ENCODE results near the gene LMNTD2.

LMNTD2 gene

DNA sequence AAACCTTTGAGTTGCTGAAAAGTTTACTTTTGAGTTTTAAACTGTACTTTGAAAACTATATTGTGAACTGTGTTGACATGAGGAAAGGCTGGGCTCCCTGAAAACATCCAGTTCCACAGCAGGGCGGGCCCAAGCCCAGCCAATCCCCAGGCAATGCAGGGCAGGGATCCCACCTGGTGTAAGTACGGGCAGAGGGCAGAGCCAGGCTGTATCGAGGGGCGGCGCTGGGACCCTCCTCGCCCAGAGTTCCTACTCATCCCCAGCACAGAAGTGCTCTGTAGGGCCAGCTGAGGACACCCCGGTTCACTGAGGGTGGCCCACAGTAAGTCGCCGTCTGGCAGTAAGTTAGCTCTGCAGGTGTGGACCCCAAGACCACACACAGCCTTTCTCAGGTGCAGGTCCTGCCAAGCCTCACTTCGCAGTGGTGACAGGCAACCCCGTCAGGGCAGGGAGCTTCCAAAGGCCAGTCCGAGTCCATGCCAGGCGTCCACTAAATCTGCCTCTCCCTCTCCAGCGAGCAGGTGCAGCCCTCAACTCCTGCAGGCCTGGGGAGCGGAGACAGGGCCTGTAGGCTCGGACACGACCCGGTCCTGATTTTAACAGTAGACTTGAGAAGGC lies 6.6 kb upstream of the LMNTD2 start:
- DNase-seq: no peak

DNA sequence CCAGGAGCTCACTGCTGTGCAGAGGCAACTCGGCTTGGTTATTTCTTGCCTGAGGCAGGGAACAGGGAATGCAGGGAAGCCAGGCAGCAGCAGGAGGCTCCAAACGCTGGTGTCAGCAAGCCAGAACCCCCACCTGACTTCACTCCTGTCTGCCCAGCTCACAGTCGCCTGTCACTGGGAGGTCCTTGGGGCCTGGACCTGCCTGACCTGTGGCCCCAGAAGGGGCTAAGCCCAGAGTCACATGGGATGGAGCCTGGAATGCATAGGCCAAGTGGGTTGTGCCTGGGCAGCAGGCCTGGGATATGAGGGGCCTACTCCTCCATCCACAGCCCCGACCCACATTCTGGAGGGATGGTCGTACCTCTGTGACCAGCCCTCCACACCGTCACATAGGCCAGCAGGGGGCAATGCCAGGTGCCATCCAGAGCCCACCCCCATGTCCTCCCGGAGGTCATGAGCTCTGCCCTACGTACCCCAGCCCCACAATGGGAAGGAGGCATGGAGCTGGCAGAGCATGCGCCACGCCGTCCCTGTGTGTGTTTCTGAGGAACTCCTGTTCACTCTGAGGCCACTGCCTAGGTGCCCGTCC lies 5.5 kb upstream of the LMNTD2 start:
- no peak for DNase-seq

- no peak for DNase-seq
These were observed 3.5 kb upstream of the LMNTD2 start for GRCh38 chr11:563812-564578.

DNA sequence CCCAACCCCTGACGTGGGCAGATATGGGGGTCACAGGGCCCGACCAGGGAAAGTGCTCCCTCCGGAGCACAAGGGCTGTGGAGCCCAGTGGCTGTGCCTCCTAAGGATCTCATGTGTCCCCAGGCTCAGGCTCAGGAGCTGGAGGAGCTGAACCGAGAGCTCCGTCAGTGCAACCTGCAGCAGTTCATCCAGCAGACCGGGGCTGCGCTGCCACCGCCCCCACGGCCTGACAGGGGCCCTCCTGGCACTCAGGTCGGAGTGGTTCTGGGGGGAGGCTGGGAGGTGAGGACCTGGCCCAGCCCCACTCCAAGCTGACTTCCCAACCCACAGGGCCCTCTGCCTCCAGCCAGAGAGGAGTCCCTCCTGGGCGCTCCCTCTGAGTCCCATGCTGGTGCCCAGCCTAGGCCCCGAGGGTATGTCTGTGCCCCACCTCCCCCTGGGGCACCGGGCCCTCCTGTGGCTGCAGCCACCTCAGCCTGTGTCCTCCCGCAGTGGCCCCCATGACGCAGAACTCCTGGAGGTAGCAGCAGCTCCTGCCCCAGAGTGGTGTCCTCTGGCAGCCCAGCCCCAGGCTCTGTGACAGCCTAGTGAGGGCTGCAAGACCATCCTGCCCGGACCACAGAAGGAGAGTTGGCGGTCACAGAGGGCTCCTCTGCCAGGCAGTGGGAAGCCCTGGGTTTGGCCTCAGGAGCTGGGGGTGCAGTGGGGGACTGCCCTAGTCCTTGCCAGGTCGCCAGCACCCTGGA lies 2.7 kb upstream of the LMNTD2 start:
- no peak for DNase-seq

GRCh38 chr11:562046-562645 lies 1.6 kb upstream of the LMNTD2 start:
- DNase-seq: no peak

GRCh38 chr11:561148-562003 lies 838 bp upstream of the LMNTD2 start:
- DNase-seq: no peak

- no peak for DNase-seq
These were observed 730 bp downstream of the LMNTD2 start for GRCh38 chr11:559712-560304.

GRCh38 chr11:559020-559620 lies 1.4 kb downstream of the LMNTD2 start:
- no peak for DNase-seq

- no peak for DNase-seq
These were observed 2.0 kb downstream of the LMNTD2 start for GRCh38 chr11:558503-558902.

DNA sequence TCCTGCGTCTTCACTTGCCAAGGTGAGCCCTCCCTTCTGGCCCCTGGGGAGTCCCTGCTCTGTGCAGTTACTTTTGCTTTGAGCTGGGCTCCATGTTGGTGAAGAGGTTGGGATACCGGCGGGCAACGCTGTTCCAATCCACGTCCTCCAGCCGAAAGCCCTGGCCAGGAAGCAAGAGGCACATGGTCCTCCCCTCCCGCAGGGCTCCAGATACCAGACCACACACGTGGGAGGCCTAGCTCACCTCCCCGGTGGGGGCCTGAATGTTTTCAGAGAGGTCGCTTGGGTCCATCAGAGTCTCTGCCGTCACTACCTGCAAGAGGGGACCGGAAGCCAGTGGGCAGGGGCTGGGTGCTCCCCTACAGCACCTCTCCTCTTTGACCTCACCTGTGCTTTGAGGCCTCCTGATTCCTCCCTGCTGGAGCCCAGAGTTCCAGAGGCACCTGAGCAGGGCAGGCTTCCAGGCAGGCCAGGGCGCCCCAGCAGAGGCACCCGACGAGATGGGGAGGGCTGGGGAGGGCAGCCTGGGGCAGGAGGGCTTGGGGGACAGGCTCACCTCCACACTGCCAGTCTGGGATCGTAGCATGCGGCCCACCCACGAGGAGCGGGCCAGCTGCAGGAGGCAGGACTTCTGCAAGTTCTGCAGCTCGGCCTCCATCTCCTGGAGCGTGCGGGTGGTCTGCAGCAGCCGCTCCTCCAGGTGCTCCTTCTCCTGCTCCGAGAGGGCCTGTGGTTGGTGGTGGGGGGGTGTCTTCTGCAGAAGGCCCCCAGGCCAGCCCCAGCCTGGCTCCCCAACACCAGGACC lies 3.0 kb downstream of the LMNTD2 start:
- no peak for DNase-seq

- DNase-seq: no peak
These were observed 3.8 kb downstream of the LMNTD2 start for GRCh38 chr11:556662-557256.

GRCh38 chr11:555780-556661 lies 4.5 kb downstream of the LMNTD2 start:
- no peak for DNase-seq

DNA sequence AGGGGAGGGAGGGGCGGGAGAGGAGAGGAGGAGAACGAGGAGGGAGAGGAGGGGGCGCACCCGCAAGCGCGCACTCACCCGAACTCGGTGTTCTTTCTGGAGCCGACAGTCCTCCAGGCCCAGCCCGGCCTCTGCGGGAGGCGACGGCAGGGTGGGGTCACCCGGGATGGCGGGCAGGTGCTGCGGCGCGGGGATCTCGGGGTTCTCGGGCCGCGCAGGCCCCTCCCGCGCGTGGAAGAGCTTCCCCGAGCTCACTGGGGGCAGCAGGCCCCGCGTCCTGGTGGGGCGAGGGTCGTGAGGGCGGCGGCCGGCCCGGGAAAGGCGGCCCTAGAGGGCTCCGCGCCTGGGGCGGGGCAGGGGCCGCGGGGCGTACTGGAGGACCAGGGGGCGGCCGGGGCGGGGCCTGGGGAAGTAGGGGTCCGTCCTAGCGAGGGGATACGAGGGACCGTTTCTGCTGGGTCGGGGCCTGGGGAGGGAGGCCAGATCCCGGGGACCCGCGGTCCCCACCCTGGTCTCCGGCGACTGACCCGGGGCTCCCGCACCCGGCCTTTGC lies 5.2 kb downstream of the LMNTD2 start:
- no peak for DNase-seq

DNA sequence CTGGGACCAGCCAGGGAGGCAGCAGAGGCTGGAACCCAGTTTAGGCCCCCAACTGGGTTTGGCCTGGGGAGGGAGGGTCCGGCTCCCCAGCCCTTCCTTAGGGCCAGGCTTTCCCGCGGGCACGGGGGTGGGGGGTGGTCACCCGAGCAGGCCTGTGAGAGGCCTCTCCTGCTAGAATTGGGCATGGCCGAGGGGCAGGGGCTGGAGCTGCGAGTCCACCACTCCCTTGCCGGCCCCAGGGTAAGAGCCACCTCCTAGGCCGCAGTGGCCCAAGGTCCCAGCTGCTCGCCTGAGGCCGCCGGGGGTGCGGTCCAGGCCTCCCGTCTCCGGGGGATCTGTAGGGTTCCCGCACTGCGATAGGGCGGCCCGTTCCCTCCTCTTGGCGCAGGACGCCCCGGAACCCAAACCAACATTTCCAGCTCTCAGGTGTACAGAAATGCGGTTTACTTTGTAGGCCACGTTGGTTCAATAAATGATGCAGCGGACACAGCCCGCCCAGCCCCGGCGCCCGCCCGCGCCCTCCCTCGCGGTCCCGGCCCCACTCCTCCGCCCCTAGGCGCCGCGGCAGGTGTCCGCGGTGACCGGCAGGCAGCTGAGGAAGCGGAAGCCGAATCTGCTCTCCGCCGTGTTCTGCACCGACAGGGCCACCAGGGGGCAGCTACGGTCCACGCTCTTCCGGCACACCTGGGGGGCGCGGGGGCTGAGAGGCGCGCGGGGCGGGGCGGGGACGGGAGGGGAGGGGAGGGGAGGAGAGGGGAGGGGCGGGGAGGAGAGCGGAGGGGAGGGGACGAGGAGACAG lies 5.9 kb downstream of the LMNTD2 start:
- DNase-seq: no peak

DNA sequence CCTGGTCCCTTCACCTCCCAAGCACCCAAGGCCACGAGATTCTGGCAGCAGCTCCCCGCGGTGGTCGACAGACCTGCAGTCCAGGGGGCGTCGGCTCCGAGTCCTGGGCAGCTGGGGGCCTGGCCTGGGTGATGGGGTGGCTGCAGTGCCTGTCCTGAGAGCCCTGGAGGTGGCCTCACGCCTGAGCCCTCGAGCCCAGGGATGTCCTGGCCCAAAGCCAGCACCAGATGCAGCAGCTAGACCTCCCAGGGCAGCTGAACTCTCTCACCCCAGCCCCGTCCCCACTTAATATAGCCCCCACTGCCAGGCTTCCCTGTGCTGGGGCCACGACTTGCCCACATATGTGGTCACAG lies 6.6 kb downstream of the LMNTD2 start:
- no peak for DNase-seq

GRCh38 chr11:553083-553987 lies 7.2 kb downstream of the LMNTD2 start:
- no peak for DNase-seq

- no peak for DNase-seq
These were observed 8.9 kb downstream of the LMNTD2 start for GRCh38 chr11:551596-551995.

Data from amniotic stem cell (primary cell).